ENCODE measurements around the gene OMD. TPM values are rescaled to one million over a fixed set of nuclear protein-coding genes. Genes with fewer than 3 reads are reported as not detected.

The OMD gene
- total and polyA plus RNA-seq, 9 of the 15 experiments (the other 6 are each of a cell fraction or from before 2014, with no cell fraction given), result 0.21 TPM; not detected in 8

DNA sequence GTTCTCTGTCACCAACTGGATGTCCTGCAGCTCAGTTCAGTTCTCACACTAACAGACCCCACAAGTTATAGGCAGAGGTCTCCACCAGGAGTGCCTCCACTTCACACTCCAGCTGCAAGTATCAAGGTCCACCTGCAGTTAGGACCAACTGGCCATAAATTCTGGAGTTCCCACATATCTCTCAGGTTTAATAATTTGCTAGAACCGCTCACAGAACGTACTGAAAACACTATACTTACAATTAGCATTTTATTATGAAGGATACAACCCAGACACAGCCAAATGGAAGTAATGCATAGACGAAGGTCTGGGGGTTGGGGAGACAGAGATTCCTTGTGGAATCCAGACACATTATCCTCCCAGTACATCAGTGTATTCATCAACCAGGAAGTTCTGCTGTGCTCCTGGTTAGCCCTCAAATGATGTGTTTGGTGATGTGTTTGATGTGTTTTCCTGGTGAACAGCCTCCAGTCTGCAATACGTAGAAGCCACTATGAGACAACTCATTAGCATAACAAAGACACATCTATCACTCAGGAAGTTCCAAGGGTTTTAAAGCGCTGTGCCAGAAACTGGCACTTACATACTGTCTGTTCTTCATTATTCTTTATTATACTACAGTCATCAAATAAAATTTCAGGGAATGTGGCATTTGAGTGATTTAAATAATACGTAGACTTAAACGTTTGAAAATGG, 45.3 kb downstream of the OMD start:
- ATAC-seq (no peak), DNase-seq (ENCODE audit: extremely low read depth in 1 of 4, low spot score in 3 of 4) (no peak), FAIRE-seq (peak; percentile 49)
- Histone ChIP-seq H3K4me3 (no peak overlapping the region), H2AFZ (ENCODE audit: low read depth, low read length) (no peak overlapping the region), H3K36me3 (ENCODE audit: control insufficient read depth, insufficient read depth, low read length) (no peaks in the 10 kb centered on the region), H3K79me2 (ENCODE audit: control insufficient read depth, insufficient read depth, low read length) (no peaks in the 10 kb centered on the region), H3K27ac (ENCODE audit: extremely low read depth, low read depth, low read length) (no peak overlapping the region), H3K9ac (ENCODE audit: insufficient read depth in 1 of 2, low read depth in 2 of 2, low read length in 2 of 2) (no peak overlapping the region), H3K9me3 (replicated peaks; ENCODE audit: control insufficient read depth, insufficient read depth, low read depth, low read length) (no peaks in the 10 kb centered on the region; the same call in 1 of the 2 replicates), H3K4me1 (replicated peaks in 1 of 2; ENCODE audit: control insufficient read depth in 2 of 2, insufficient read depth in 2 of 2, low read length in 2 of 2) (no peaks in the 10 kb centered on the region; a peak in 2 of 5 replicates), H3K4me2 (ENCODE audit: insufficient read depth, low read length) (no peak overlapping the region), H4K20me1 (replicated peaks; ENCODE audit: control insufficient read depth, insufficient read depth, low read length) (no peaks in the 10 kb centered on the region), H3K9me1 (ENCODE audit: control insufficient read depth, insufficient read depth, low read length) (no peaks in the 10 kb centered on the region), H3K27me3 (ENCODE audit: control insufficient read depth in 2 of 2, insufficient read depth in 2 of 2, low read length in 2 of 2) (no peaks in the 10 kb centered on the region)
- in situ Hi-C loops (cut with MboI) (no loop called here), intact Hi-C loops (cut with micrococcal nuclease) (no loop called here)
- CTCF ChIA-PET (ENCODE audit: low intra/inter-chr PET ratio), result no interaction called here
- POLR2A ChIA-PET, result no interaction called here
- no TSS peak for BruUV-seq (replicated peaks)
- 68% methylated on average over 7 of the region's 7 CpGs for WGBS (ENCODE audit: insufficient coverage, low coverage, missing lambda C conversion rate)
- TF ChIP-seq SMARCE1 (IDR thresholded peaks at IDR 0.05) (no peak), DDX20 (tag; IDR thresholded peaks at IDR 0.05; ENCODE audit: low read depth) (no peak), U2AF2 (optimal IDR thresholded peaks at IDR 0.05; ENCODE audit: low read depth, low read length) (no peak), SIRT6 (IDR thresholded peaks at IDR 0.05; ENCODE audit: low read depth, low read length) (no peak), MYBL2 (IDR thresholded peaks at IDR 0.05; ENCODE audit: low read depth) (no peak), MYBL2 (CRISPR knock-in tag; IDR thresholded peaks at IDR 0.05; ENCODE audit: borderline replicate concordance) (no peak), ELF2 (CRISPR knock-in tag; IDR thresholded peaks at IDR 0.05) (no peak), KAT7 (CRISPR knock-in tag; IDR thresholded peaks at IDR 0.05; ENCODE audit: borderline replicate concordance) (no peak), ZNF146 (CRISPR knock-in tag; IDR thresholded peaks at IDR 0.05; ENCODE audit: unreplicated experiment) (no peak)
- TF ChIP-seq, protein P1, sequence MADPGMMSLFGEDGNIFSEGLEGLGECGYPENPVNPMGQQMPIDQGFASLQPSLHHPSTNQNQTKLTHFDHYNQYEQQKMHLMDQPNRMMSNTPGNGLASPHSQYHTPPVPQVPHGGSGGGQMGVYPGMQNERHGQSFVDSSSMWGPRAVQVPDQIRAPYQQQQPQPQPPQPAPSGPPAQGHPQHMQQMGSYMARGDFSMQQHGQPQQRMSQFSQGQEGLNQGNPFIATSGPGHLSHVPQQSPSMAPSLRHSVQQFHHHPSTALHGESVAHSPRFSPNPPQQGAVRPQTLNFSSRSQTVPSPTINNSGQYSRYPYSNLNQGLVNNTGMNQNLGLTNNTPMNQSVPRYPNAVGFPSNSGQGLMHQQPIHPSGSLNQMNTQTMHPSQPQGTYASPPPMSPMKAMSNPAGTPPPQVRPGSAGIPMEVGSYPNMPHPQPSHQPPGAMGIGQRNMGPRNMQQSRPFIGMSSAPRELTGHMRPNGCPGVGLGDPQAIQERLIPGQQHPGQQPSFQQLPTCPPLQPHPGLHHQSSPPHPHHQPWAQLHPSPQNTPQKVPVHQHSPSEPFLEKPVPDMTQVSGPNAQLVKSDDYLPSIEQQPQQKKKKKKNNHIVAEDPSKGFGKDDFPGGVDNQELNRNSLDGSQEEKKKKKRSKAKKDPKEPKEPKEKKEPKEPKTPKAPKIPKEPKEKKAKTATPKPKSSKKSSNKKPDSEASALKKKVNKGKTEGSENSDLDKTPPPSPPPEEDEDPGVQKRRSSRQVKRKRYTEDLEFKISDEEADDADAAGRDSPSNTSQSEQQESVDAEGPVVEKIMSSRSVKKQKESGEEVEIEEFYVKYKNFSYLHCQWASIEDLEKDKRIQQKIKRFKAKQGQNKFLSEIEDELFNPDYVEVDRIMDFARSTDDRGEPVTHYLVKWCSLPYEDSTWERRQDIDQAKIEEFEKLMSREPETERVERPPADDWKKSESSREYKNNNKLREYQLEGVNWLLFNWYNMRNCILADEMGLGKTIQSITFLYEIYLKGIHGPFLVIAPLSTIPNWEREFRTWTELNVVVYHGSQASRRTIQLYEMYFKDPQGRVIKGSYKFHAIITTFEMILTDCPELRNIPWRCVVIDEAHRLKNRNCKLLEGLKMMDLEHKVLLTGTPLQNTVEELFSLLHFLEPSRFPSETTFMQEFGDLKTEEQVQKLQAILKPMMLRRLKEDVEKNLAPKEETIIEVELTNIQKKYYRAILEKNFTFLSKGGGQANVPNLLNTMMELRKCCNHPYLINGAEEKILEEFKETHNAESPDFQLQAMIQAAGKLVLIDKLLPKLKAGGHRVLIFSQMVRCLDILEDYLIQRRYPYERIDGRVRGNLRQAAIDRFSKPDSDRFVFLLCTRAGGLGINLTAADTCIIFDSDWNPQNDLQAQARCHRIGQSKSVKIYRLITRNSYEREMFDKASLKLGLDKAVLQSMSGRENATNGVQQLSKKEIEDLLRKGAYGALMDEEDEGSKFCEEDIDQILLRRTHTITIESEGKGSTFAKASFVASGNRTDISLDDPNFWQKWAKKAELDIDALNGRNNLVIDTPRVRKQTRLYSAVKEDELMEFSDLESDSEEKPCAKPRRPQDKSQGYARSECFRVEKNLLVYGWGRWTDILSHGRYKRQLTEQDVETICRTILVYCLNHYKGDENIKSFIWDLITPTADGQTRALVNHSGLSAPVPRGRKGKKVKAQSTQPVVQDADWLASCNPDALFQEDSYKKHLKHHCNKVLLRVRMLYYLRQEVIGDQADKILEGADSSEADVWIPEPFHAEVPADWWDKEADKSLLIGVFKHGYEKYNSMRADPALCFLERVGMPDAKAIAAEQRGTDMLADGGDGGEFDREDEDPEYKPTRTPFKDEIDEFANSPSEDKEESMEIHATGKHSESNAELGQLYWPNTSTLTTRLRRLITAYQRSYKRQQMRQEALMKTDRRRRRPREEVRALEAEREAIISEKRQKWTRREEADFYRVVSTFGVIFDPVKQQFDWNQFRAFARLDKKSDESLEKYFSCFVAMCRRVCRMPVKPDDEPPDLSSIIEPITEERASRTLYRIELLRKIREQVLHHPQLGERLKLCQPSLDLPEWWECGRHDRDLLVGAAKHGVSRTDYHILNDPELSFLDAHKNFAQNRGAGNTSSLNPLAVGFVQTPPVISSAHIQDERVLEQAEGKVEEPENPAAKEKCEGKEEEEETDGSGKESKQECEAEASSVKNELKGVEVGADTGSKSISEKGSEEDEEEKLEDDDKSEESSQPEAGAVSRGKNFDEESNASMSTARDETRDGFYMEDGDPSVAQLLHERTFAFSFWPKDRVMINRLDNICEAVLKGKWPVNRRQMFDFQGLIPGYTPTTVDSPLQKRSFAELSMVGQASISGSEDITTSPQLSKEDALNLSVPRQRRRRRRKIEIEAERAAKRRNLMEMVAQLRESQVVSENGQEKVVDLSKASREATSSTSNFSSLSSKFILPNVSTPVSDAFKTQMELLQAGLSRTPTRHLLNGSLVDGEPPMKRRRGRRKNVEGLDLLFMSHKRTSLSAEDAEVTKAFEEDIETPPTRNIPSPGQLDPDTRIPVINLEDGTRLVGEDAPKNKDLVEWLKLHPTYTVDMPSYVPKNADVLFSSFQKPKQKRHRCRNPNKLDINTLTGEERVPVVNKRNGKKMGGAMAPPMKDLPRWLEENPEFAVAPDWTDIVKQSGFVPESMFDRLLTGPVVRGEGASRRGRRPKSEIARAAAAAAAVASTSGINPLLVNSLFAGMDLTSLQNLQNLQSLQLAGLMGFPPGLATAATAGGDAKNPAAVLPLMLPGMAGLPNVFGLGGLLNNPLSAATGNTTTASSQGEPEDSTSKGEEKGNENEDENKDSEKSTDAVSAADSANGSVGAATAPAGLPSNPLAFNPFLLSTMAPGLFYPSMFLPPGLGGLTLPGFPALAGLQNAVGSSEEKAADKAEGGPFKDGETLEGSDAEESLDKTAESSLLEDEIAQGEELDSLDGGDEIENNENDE (IDR thresholded peaks at IDR 0.05; ENCODE audit: low read depth, low read length), result no peak
